Astrocyte (in vitro differentiated cells and primary cell): ENCODE results near the gene BICRA. TPM values are rescaled to one million over a fixed set of nuclear protein-coding genes. Genes with fewer than 3 reads are reported as not detected.

Experiments
- DNase-seq: peaks from one replicate; pipeline ENCODE4 v3.0.0-alpha.2; 2010; ENCODE audit warnings: low read depth
- FAIRE-seq: peaks from 2 replicates; lab custom pipeline; 2011; peaks lifted over from hg19 to GRCh38; lab: Jason Lieb, UNC
- H2AFZ ChIP-seq: 2 replicates; pipeline ENCODE4 v1.6.0; 2012; ENCODE audit warnings: low read depth, low read length, inconsistent platforms
- H3K27ac ChIP-seq: 2 replicates; pipeline ENCODE4 v1.5.1; 2011; ENCODE audit warnings: low read depth, low read length, inconsistent platforms
- H3K27me3 ChIP-seq: 2 replicates; pipeline ENCODE4 v1.6.0; 2011; ENCODE audit warnings: low read length, inconsistent platforms; ENCODE audit not compliant: insufficient read depth
- H3K36me3 ChIP-seq: 2 replicates; pipeline ENCODE4 v1.5.1; 2011; ENCODE audit warnings: low read length, inconsistent platforms; ENCODE audit not compliant: insufficient read depth
- H3K4me1 ChIP-seq: 2 replicates; pipeline ENCODE4 v1.5.1; 2011; ENCODE audit warnings: low read length, inconsistent platforms; ENCODE audit not compliant: insufficient read depth
- H3K4me2 ChIP-seq: 2 replicates; pipeline ENCODE4 v1.6.0; 2012; ENCODE audit warnings: low read length, inconsistent platforms
- H3K4me3 ChIP-seq: 2 replicates; pipeline ENCODE4 v1.5.1; 2011; ENCODE audit warnings: low read depth, mild to moderate bottlenecking, low read length, inconsistent platforms; ENCODE audit not compliant: insufficient read depth
- H3K79me2 ChIP-seq: 2 replicates; pipeline ENCODE4 v1.6.0; 2012; ENCODE audit warnings: mild to moderate bottlenecking, low read length, inconsistent platforms; ENCODE audit not compliant: insufficient read depth
- H3K9ac ChIP-seq: 2 replicates; pipeline ENCODE4 v1.6.0; 2012; ENCODE audit warnings: mild to moderate bottlenecking, low read length, inconsistent platforms
- H3K9me3 ChIP-seq: 2 replicates; pipeline ENCODE4 v1.5.1; 2012; ENCODE audit warnings: low read depth, mild to moderate bottlenecking, low read length, inconsistent platforms; ENCODE audit not compliant: insufficient read depth
- H4K20me1 ChIP-seq: 2 replicates; pipeline ENCODE4 v1.6.0; 2012; ENCODE audit warnings: low read length, inconsistent platforms; ENCODE audit not compliant: insufficient read depth
- H3K27ac Mint-ChIP-seq: one replicate; pipeline ENCODE4 v1.8.0; 2021; ENCODE audit warnings: mild to moderate bottlenecking, mixed read lengths; ENCODE audit not compliant: unreplicated experiment
- H3K27me3 Mint-ChIP-seq: one replicate; pipeline ENCODE4 v1.8.0; 2021; ENCODE audit warnings: low read depth, mixed read lengths; ENCODE audit not compliant: unreplicated experiment
- H3K36me3 Mint-ChIP-seq: one replicate; pipeline ENCODE4 v1.8.0; 2021; ENCODE audit warnings: low read depth, mixed read lengths; ENCODE audit not compliant: unreplicated experiment
- H3K4me1 Mint-ChIP-seq: one replicate; pipeline ENCODE4 v1.8.0; 2021; ENCODE audit warnings: low read depth, mixed read lengths; ENCODE audit not compliant: unreplicated experiment
- H3K4me3 Mint-ChIP-seq: one replicate; pipeline ENCODE4 v1.8.0; 2021; ENCODE audit warnings: mild to moderate bottlenecking, moderate library complexity, mixed read lengths; ENCODE audit not compliant: unreplicated experiment
- H3K9me3 Mint-ChIP-seq: one replicate; pipeline ENCODE4 v1.8.0; 2021; ENCODE audit warnings: mild to moderate bottlenecking, mixed read lengths; ENCODE audit not compliant: unreplicated experiment
- CTCF ChIP-seq: IDR thresholded peaks from 2 replicates; pipeline ENCODE4 v1.5.1; 2011; ENCODE audit warnings: low read depth, mild to moderate bottlenecking, inconsistent platforms, low read length, moderate library complexity; ENCODE audit not compliant: insufficient read depth
- EZH2 ChIP-seq: IDR thresholded peaks from 2 replicates; pipeline ENCODE4 v1.6.1; 2012; ENCODE audit warnings: mild to moderate bottlenecking, low read length, inconsistent platforms; ENCODE audit not compliant: insufficient read depth
- total RNA-seq: library from RNA; stranded (reverse); gene quantifications from 2 replicates; pipeline ENCODE4 v1.2.1, GENCODE V29; 2021

BICRA gene
- total RNA-seq, 1 donor from 2014 or later = 20.7 TPM

DNA sequence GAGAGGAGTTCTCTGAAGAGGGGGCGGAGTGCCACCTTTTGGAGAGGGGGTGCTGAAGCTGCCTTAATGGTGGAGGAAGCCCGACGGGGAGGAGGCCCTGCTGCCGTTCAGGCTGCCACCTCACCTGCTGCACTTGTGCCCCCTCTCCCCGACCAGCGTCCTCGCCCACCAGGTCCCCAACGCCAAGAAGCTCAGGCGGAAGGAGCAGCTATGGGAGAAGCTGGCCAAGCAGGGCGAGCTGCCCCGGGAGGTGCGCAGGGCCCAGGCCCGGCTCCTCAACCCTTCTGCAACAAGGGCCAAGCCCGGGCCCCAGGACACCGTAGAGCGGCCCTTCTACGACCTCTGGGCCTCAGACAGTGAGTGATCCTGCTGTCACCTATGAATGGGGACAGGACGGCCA, 141.8 kb downstream of the BICRA start:
- no peak for FAIRE-seq
- H3K4me1 ChIP-seq = peaks cover 6% of the 10 kb centered on the region
- peaks cover 25% of the 10 kb centered on the region for H3K36me3 ChIP-seq
- no peaks in the 10 kb centered on the region for H3K9me3 ChIP-seq
- Mint-ChIP-seq H3K27ac (no peak overlapping the region), H3K4me3 (no peak overlapping the region), H3K9me3 (no peaks in the 10 kb centered on the region), H3K4me1 (peaks cover 4% of the 10 kb centered on the region), H3K27me3 (no peaks in the 10 kb centered on the region), H3K36me3 (peaks cover 17% of the 10 kb centered on the region)
- no peak overlapping the region for H3K4me3 ChIP-seq
- DNase-seq = no peak
- H3K9ac ChIP-seq = no peak overlapping the region
- H4K20me1 ChIP-seq = peaks cover 58% of the 10 kb centered on the region
- no peak overlapping the region for H3K27ac ChIP-seq
- H2AFZ ChIP-seq = no peak overlapping the region
- H3K4me2 ChIP-seq = no peak overlapping the region
- peaks cover 39% of the 10 kb centered on the region for H3K79me2 ChIP-seq
- TF ChIP-seq EZH2 = no peak
- TF ChIP-seq CTCF = no peak
- H3K27me3 ChIP-seq = no peaks in the 10 kb centered on the region

GRCh38 chr19:47752440-47753211, 143.7 kb downstream of the BICRA start:
- no peak overlapping the region for H3K4me2 ChIP-seq
- no peak overlapping the region for H3K9ac ChIP-seq
- H3K27me3 ChIP-seq = no peaks in the 10 kb centered on the region
- no peak overlapping the region for H2AFZ ChIP-seq
- no peak for TF ChIP-seq CTCF
- TF ChIP-seq EZH2 = no peak
- Mint-ChIP-seq H3K4me3 (no peak overlapping the region), H3K27me3 (no peaks in the 10 kb centered on the region), H3K36me3 (peaks cover 22% of the 10 kb centered on the region), H3K9me3 (no peaks in the 10 kb centered on the region), H3K4me1 (no peaks in the 10 kb centered on the region), H3K27ac (no peak overlapping the region)
- no peaks in the 10 kb centered on the region for H3K4me1 ChIP-seq
- H4K20me1 ChIP-seq = peaks cover 52% of the 10 kb centered on the region
- no peak for FAIRE-seq
- no peak overlapping the region for H3K27ac ChIP-seq
- H3K9me3 ChIP-seq = no peaks in the 10 kb centered on the region
- peaks cover 25% of the 10 kb centered on the region for H3K36me3 ChIP-seq
- peaks cover 23% of the 10 kb centered on the region for H3K79me2 ChIP-seq
- DNase-seq = no peak
- no peak overlapping the region for H3K4me3 ChIP-seq

Other genes starting within 250 kb of the BICRA start
- gene MEIS3, start 189.6 kb upstream of the BICRA start, total RNA-seq = 71.1 and 93.7 TPM in 2 replicates
- 3.3 and 9.6 TPM in 2 replicates for gene SLC8A2, start 137.2 kb upstream of the BICRA start, total RNA-seq
- gene KPTN, start 124.9 kb upstream of the BICRA start, total RNA-seq = 13.2 and 15.9 TPM in 2 replicates
- gene NAPA, start 94.1 kb upstream of the BICRA start, total RNA-seq = 122 and 132 TPM in 2 replicates
- not detected in 2 replicates for gene ZNF541, start 36.0 kb upstream of the BICRA start, total RNA-seq
- gene EHD2, start 104.3 kb downstream of the BICRA start, total RNA-seq = 159 and 170 TPM in 2 replicates
- 79.4 and 89.9 TPM in 2 replicates for gene NOP53, start 136.4 kb downstream of the BICRA start, total RNA-seq
- gene SELENOW, start 169.6 kb downstream of the BICRA start, total RNA-seq = 257 and 279 TPM in 2 replicates
- gene TPRX1, start 195.4 kb downstream of the BICRA start, total RNA-seq = not detected in 2 replicates
- gene CRX, start 212.8 kb downstream of the BICRA start, total RNA-seq = not detected in 2 replicates